WTC11 (cell line): ENCODE measurements around the gene PEAK1.

Source experiments
- FOXJ3 ChIP-seq: sonication (generic); formaldehyde crosslinking; IDR thresholded peaks from 2 replicates; pipeline ENCODE4 v1.9.0; 2021; ENCODE audit warnings: missing genetic modification reagents, mild to moderate bottlenecking, borderline replicate concordance
- NFATC4 ChIP-seq: fragments of 250-450 bp; sonication (Bioruptor Pico); IDR thresholded peaks from 2 replicates; pipeline ENCODE4 v1.9.0; 2021; ENCODE audit warnings: mild to moderate bottlenecking
- NFYB ChIP-seq: sonication (generic); formaldehyde crosslinking; conservative IDR thresholded peaks from 2 replicates; pipeline ENCODE4 v1.8.0; 2022; ENCODE audit warnings: low read depth, missing genetic modification reagents
- NR3C1 ChIP-seq: sonication (generic); formaldehyde crosslinking; conservative IDR thresholded peaks from 2 replicates; pipeline ENCODE4 v1.8.1; 2023; ENCODE audit warnings: low read depth, mild to moderate bottlenecking, missing genetic modification reagents
- ZNF232 ChIP-seq: sonication (generic); formaldehyde crosslinking; IDR thresholded peaks from 2 replicates; pipeline ENCODE4 v1.8.0; 2022; ENCODE audit warnings: mild to moderate bottlenecking, missing genetic modification reagents
- ZNF396 ChIP-seq: fragments of 250-450 bp; sonication (Bioruptor Pico); IDR thresholded peaks from 2 replicates; pipeline ENCODE4 v1.8.0; 2021; ENCODE audit warnings: mild to moderate bottlenecking, moderate library complexity, borderline replicate concordance
- TF ChIP-seq, protein P1 (sequence below): fragments of 200-600 bp; IDR thresholded peaks from 2 replicates; pipeline ENCODE4 v1.8.0; 2022; ENCODE audit warnings: antibody characterized with exemption
- TF ChIP-seq, protein P2 (sequence below): sonication (generic); formaldehyde crosslinking; IDR thresholded peaks from 2 replicates; pipeline ENCODE4 v1.8.0; 2022; ENCODE audit warnings: missing genetic modification reagents
- TF ChIP-seq, protein P3 (sequence below): sonication (generic); formaldehyde crosslinking; IDR thresholded peaks from 2 replicates; pipeline ENCODE4 v1.8.1; 2022; ENCODE audit warnings: low read depth, mild to moderate bottlenecking, moderate library complexity, missing genetic modification reagents, borderline replicate concordance

DNA sequence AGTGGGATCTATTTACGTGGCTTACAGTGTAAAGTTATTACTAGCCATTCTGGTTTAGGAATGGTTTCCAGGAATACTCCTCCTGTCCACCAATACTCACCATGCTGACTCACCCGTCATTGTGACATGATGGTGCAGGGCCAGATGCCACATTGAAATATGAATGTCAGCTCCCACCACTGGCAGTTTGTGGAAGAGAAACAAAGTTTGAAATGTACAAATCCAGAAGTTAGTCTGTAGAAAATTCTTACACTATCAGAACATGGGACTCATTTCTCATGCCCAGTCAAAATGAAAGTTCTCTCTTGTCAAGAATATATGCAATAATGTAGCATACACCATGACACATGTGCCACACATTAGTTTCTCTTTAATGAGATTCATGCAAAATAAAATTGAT, 334.6 kb downstream of the PEAK1 start:
- TF ChIP-seq, protein P1, sequence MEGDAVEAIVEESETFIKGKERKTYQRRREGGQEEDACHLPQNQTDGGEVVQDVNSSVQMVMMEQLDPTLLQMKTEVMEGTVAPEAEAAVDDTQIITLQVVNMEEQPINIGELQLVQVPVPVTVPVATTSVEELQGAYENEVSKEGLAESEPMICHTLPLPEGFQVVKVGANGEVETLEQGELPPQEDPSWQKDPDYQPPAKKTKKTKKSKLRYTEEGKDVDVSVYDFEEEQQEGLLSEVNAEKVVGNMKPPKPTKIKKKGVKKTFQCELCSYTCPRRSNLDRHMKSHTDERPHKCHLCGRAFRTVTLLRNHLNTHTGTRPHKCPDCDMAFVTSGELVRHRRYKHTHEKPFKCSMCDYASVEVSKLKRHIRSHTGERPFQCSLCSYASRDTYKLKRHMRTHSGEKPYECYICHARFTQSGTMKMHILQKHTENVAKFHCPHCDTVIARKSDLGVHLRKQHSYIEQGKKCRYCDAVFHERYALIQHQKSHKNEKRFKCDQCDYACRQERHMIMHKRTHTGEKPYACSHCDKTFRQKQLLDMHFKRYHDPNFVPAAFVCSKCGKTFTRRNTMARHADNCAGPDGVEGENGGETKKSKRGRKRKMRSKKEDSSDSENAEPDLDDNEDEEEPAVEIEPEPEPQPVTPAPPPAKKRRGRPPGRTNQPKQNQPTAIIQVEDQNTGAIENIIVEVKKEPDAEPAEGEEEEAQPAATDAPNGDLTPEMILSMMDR, result no peak
- TF ChIP-seq, protein P2, sequence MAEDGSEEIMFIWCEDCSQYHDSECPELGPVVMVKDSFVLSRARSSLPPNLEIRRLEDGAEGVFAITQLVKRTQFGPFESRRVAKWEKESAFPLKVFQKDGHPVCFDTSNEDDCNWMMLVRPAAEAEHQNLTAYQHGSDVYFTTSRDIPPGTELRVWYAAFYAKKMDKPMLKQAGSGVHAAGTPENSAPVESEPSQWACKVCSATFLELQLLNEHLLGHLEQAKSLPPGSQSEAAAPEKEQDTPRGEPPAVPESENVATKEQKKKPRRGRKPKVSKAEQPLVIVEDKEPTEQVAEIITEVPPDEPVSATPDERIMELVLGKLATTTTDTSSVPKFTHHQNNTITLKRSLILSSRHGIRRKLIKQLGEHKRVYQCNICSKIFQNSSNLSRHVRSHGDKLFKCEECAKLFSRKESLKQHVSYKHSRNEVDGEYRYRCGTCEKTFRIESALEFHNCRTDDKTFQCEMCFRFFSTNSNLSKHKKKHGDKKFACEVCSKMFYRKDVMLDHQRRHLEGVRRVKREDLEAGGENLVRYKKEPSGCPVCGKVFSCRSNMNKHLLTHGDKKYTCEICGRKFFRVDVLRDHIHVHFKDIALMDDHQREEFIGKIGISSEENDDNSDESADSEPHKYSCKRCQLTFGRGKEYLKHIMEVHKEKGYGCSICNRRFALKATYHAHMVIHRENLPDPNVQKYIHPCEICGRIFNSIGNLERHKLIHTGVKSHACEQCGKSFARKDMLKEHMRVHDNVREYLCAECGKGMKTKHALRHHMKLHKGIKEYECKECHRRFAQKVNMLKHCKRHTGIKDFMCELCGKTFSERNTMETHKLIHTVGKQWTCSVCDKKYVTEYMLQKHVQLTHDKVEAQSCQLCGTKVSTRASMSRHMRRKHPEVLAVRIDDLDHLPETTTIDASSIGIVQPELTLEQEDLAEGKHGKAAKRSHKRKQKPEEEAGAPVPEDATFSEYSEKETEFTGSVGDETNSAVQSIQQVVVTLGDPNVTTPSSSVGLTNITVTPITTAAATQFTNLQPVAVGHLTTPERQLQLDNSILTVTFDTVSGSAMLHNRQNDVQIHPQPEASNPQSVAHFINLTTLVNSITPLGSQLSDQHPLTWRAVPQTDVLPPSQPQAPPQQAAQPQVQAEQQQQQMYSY (CRISPR knock-in tag), result no peak
- TF ChIP-seq, protein P3, sequence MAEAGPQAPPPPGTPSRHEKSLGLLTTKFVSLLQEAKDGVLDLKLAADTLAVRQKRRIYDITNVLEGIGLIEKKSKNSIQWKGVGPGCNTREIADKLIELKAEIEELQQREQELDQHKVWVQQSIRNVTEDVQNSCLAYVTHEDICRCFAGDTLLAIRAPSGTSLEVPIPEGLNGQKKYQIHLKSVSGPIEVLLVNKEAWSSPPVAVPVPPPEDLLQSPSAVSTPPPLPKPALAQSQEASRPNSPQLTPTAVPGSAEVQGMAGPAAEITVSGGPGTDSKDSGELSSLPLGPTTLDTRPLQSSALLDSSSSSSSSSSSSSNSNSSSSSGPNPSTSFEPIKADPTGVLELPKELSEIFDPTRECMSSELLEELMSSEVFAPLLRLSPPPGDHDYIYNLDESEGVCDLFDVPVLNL (CRISPR knock-in tag), result no peak
- no peak for TF ChIP-seq NFYB
- no peak for TF ChIP-seq NFATC4 (CRISPR knock-in tag)
- no peak for TF ChIP-seq NR3C1
- TF ChIP-seq ZNF396 (CRISPR knock-in tag), result no peak
- no peak for TF ChIP-seq ZNF232 (CRISPR knock-in tag)
- no peak for TF ChIP-seq FOXJ3 (CRISPR knock-in tag)
